8988T (cell line): ENCODE data around the gene DIS3.
"Not testable (repeated sequence)": the region's sequence is repeated elsewhere in the genome, so short reads cannot be mapped to it uniquely, and the experiment has no call there.

Source experiments
- DNase-seq: peaks from one replicate; pipeline ENCODE4 v3.0.0; 2011

Gene DIS3

DNA sequence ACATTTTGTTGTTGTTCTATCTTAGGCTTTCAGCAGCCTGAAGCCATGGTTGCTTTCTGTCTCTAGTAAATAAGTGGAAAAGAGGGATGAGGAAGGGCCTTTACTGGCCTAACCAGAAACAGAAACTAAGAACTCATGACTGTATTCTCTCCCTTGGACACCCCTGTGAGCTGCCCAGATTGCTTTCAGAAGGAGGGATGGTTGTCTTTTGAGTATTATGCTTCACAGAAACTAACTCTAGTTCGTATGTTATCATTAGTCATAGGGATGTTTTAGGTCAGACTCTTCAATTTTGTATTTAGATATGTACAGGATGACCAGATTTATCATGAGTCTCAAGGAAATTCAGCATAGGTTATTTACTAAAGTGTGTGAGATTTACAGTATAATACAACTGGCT is 36.4 kb downstream of the DIS3 start:
- DNase-seq: no peak

DNA sequence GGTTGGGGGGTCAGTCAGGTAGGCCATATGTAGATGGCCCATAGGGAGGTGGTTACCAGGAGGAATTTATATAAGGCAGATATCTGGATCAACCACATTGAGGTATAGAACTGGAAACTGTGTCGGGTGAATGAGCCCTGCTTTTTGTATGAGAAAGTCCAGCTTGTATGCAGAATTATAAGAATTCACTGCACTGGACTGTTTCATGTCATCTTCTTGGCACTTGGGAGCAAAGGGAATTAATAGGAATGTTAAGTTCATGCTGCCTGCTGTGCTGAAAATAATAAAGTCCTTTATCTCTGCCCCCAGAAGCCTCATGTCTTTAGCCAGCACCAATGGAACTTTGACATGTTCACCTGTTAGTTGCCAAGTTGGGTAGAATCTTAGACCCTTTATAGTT is 41.7 kb downstream of the DIS3 start:
- DNase-seq: no peak

DNA sequence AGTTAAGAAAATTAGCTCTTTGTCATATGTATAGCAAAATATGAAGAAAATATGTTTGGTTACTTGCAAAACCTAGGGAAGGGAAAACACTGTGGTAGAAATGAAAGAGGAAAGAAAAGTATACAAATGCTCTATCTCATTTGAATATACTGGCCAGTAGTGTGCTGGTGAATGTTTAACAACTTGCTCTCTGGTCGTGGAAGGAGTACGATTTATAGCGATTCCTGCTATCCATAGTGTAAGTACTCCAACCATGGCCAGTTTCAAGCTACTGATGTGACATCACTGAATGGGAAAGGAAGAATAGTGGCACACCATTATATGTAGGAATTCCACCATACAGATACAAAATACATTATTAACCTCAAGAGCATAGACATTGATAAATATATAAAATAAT is 44.7 kb downstream of the DIS3 start:
- DNase-seq: no peak

DNA sequence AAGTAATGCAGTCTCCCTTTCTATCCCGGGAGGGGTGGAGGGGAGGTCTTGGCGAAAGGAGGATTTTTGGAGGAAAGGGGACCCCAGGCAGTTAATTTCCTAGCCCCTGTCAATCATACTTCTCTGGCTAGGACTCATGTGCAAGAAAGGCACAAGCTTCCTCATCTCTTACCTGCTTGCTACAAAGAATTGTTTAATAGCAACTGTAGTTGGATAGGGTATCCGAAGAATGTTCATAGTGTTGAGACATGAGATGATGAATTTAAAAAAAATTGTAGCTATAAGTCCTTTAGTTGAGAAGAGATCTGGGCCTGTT is 53.5 kb downstream of the DIS3 start:
- DNase-seq: no peak

DNA sequence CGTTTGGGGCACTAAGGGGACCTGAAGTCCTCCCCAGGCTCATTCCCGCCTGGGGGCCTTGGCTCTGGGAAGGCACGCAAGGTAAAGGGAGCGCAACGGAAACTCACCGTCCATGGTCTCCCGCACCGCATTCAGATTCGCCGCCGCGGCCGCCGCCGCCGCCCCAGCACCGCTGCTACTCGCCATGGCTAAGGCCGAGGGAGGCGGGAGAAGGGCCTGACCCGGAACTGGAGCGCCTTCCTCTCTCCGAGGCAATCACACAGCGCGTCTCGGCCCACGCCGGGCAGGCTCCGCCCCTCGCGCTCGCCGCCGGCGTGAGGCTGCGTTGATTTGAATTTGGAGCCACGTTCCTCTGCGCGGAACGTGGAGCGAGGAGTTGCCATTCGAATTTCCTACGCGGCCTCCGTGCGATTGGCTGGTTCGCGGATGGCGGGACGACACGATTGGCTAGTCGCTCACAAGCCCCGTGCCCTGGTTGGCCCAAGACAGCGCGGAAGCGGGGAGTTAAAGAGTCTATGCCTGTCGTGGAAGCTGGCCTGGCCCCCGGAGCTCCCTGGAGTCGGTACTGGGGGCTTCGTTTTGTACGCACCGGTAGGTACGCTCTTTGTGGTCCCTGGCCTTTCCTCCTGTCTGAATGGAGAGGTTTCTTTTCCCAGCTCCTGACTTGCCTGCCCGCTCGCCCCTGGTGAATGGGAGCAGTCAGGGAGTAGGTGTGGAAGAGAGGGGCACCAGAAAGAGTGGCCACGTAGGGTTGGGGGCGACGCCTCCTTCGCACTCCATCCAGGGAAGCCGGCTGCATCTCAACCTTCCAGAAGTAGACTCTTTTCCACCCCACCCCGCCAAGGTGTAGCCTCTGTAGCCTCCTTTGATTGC is 54.0 kb downstream of the DIS3 start, which contains the start of the genes BORA and MZT1:
BORA (plus strand) TSS at position 507 of the 873 bp plus-strand sequence. CDS start 1,018 bp downstream, outside the sequence.
MZT1 (minus strand) TSS at position 213 of the 873 bp plus-strand sequence; CDS start at position 186, 27 bp downstream.
- peak; percentile 52 for DNase-seq

DNA sequence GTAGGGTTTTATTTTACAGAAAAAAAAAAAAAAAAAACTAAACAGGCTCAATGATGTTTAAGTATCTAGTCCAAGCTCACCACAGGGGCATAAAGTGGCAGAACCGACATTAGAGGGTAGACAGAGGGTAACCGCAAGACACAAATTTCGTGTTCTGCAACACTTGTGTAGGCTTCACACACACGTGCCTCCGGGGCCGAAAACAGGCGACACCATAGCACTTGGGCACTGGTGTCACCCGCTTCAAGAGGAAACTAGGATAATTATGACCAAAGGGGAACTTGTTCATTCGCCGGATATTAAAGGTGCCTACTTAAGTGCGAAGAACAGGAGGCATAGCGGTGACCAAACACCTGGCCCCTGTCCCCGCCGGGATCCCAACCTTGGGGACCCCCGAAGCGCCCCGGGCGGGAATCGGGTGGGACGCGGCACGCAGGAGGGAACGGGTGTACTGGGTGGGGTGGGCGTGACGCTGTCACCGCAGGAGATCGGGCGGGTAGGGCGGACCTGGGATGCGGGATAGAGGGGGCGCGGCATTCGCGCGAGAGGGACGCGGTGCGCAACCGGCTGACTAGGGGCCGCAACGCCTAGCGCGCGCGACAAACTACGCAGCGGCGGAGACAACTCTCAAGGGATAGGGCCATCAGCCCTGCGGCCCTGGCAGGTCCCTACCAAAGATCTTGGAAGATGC is 54.8 kb downstream of the DIS3 start:
- DNase-seq: no peak

DNA sequence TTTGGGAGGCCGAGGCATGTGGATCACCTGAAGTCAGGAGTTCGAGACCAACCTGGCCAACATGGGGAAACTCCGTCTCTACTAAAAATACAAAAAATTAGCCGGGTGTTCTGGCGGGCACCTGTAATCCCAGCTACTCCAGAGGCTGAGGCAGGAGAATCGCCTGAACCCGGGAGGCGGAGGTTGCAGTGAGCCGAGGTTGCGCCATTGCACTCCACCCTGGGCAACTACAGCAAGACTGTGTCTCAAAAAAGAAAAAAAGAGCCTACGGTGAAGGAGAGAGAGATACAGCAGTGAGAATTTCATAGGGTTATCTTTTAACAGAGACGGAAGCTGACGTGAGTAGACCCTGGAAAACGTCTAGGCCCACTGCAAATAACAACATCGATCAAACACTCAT is 55.5 kb downstream of the DIS3 start:
- not testable (repeated sequence) for DNase-seq

DNA sequence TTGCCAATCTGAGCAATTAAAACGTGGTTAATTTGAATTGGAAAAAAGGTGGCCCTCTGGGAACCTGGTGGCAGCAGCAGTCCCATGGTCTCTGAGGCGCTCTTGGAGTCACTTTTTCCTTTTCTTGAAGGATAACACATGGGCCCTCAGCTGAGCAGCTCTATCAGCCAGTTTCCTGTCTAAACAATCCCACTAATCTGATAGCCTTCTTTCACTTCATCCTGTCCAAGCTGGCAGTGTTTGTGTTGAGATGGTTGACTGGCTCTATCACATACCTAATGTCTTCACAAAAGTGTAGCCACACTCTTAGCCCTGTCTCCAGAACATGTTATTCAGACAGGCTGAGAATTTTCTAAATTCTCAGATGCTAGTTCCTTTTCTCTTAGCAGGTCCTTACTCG is 64.9 kb downstream of the DIS3 start:
- DNase-seq: no peak
